H1 (cell line): Measurements from ENCODE around the gene COPA. TPM values are rescaled to one million over a fixed set of nuclear protein-coding genes. Genes with fewer than 3 reads are reported as not detected.

ENCODE experiments used
- BACH1 ChIP-seq: IDR thresholded peaks from 2 replicates; pipeline ENCODE4 v1.6.1; 2012; ENCODE audit warnings: low read length, improper control_type of control experiment
- CTBP2 ChIP-seq: IDR thresholded peaks from 2 replicates; pipeline ENCODE4 v1.7.0; 2011; ENCODE audit warnings: borderline replicate concordance, mild to moderate bottlenecking, moderate library complexity, mixed read lengths, low read length; ENCODE audit not compliant: insufficient read depth, insufficient read length
- EGR1 ChIP-seq: IDR thresholded peaks from 2 replicates; pipeline ENCODE4 v1.6.1; 2011; ENCODE audit warnings: low read depth, low read length, borderline replicate concordance
- JUND ChIP-seq: IDR thresholded peaks from 2 replicates; pipeline ENCODE4 v1.6.1; 2011; ENCODE audit warnings: mild to moderate bottlenecking, improper control_type of control experiment, low read length
- RNF2 ChIP-seq: fragments of 200-900, 300-1000 bp; sonication (generic); IDR thresholded peaks from 2 replicates; pipeline ENCODE4 v1.7.1; 2016; ENCODE audit warnings: borderline replicate concordance, low read depth, mild to moderate bottlenecking, antibody characterized with exemption, low read length; ENCODE audit not compliant: poor library complexity, severe bottlenecking; ENCODE audit errors: missing control alignments
- SIRT6 ChIP-seq: IDR thresholded peaks from one replicate; pipeline ENCODE4 v1.7.1; 2012; ENCODE audit warnings: low read length, inconsistent platforms
- TAF7 ChIP-seq: optimal IDR thresholded peaks from 2 replicates; pipeline ENCODE3; 2011; ENCODE audit warnings: low read depth, mild to moderate bottlenecking, inconsistent platforms, low read length, moderate library complexity, borderline replicate concordance
- TEAD4 ChIP-seq: IDR thresholded peaks from 2 replicates; pipeline ENCODE4 v1.6.1; 2012; ENCODE audit warnings: low read depth, low read length, inconsistent platforms, mixed read lengths
- polyA plus RNA-seq, 7 experiments: library from polyadenylated mRNA; depleted of rRNA in 3 of 7; stranded (reverse) in 5 of 7; unstranded in 2 of 7; fragments of >200 nt in 5 of 7; fragments of 200-250 nt in 2 of 7; gene quantifications; 1 replicate in 5 of 7; 2 replicates in 1 of 7; 4 replicates in 1 of 7; pipeline versions ENCODE4 v1.2.1 to v1.2.3, GENCODE V29; 2011 to 2013; ENCODE audit warnings: missing spikeins in 2 of 7, mixed read lengths in 2 of 7
- total RNA-seq: library from RNA; stranded (reverse); fragmentation: NEBNext Ultra II Directional; extraction: Animal tissue kit (Norgen Biotek cat#: 25700); gene quantifications from 2 replicates; pipeline ENCODE4 v1.2.1, GENCODE V29; 2021

The COPA gene
- total and polyA plus RNA-seq, 2 of the 8 experiments (the other 6 are each of a cell fraction or from before 2014, with no cell fraction given) = 78.2 to 115 TPM

- TF ChIP-seq CTBP2 (no peak), TEAD4 (no peak), RNF2 (no peak), TAF7 (no peak), SIRT6 (no peak), JUND (no peak), EGR1 (no peak), BACH1 (no peak)
Observed at GRCh38 chr1:160271025-160271424, 72.0 kb downstream of the COPA start (continued).
